Natural killer cell (primary cell): Measurements from ENCODE around the gene SCML2. TPM values are rescaled to one million over a fixed set of nuclear protein-coding genes. Genes with fewer than 3 reads are reported as not detected.

Source experiments
- ATAC-seq, 3 donors: fragments of 150-1000 bp in 2 of 3; fragments of 200-7000 bp in 1 of 3; cut with Tn5 transposase; 1 replicate in 1 of 3; 2 replicates in 2 of 3; pipeline ENCODE4 v1.10.0; 2021; ENCODE audit warnings: mild to moderate bottlenecking in 2 of 3, moderate library complexity in 2 of 3
- DNase-seq, 2 donors: peaks; one replicate each; pipeline versions ENCODE4 v3.0.0 to v3.0.0-alpha.2; 2013 to 2021; ENCODE audit warnings: mixed read lengths in 1 of 2
- H3K27ac ChIP-seq: one replicate; pipeline ENCODE4 v1.5.1; 2013; ENCODE audit warnings: mild to moderate bottlenecking, low read length
- H3K27me3 ChIP-seq: one replicate; pipeline ENCODE4 v1.6.1; 2013; ENCODE audit warnings: low read length; ENCODE audit not compliant: control insufficient read depth, insufficient read depth
- H3K36me3 ChIP-seq: one replicate; pipeline ENCODE4 v1.6.1; 2013; ENCODE audit warnings: low read length; ENCODE audit not compliant: control insufficient read depth, insufficient read depth
- H3K4me1 ChIP-seq: one replicate; pipeline ENCODE4 v1.6.1; 2013; ENCODE audit warnings: low read length; ENCODE audit not compliant: control insufficient read depth, insufficient read depth
- H3K4me3 ChIP-seq: one replicate; pipeline ENCODE4 v1.5.1; 2013; ENCODE audit warnings: low read length
- H3K9me3 ChIP-seq: one replicate; pipeline ENCODE4 v1.6.1; 2013; ENCODE audit warnings: low read length; ENCODE audit not compliant: control insufficient read depth, insufficient read depth
- H3K27ac Mint-ChIP-seq, 2 donors: one replicate each; pipeline ENCODE4 v1.8.0; 2022; ENCODE audit warnings: mild to moderate bottlenecking in 2 of 2, mixed read lengths in 2 of 2, moderate library complexity in 1 of 2
- H3K27me3 Mint-ChIP-seq, 2 donors: one replicate each; pipeline ENCODE4 v1.8.0; 2022; ENCODE audit warnings: low read depth in 2 of 2, mixed read lengths in 2 of 2
- H3K36me3 Mint-ChIP-seq: one replicate; pipeline ENCODE4 v1.8.0; 2022; ENCODE audit warnings: mixed read lengths
- H3K4me1 Mint-ChIP-seq, 2 donors: one replicate each; pipeline ENCODE4 v1.8.0; 2022; ENCODE audit warnings: mixed read lengths in 2 of 2
- H3K4me3 Mint-ChIP-seq: one replicate; pipeline ENCODE4 v1.8.0; 2022; ENCODE audit warnings: mild to moderate bottlenecking, moderate library complexity, mixed read lengths
- H3K9me3 Mint-ChIP-seq, 2 donors: one replicate each; pipeline ENCODE4 v1.8.0; 2022; ENCODE audit warnings: mixed read lengths in 2 of 2
- CTCF ChIP-seq: fragments of 200-600 bp; IDR thresholded peaks from one replicate; pipeline ENCODE4 v1.8.0; 2022; ENCODE audit warnings: antibody characterized with exemption
- WGBS: methylation state at CpG from one replicate; pipeline ENCODE4 v1.1.7; 2013; ENCODE audit warnings: missing lambda C conversion rate; ENCODE audit not compliant: insufficient coverage; 5-methylcytosine and 5-hydroxymethylcytosine counted together
- intact Hi-C: fragments of 100-400 bp; cut with micrococcal nuclease; formaldehyde crosslinking; loops from one replicate; pipeline ENCODE4 v1.14.2; 2022
- total RNA-seq, 4 donors: library from RNA; stranded (reverse); fragments of 120-200 nt in 1 of 4; gene quantifications; one replicate each; pipeline versions ENCODE4 v1.2.3 to v1.2.4, GENCODE V29; 2013 to 2022

SCML2 gene
- total RNA-seq, 3 donors from 2014 or later (not counting 1 experiment from before 2014, with no cell fraction given) = 0.21 to 0.50 (median 0.41) TPM

GRCh38 chrX:18203631-18204030 lies 150.9 kb downstream of the SCML2 start:
- H3K27ac ChIP-seq = no peak overlapping the region
- H3K27me3 Mint-ChIP-seq = peaks cover 0 to 7% of the 10 kb centered on the region in 2 donors
- WGBS = 97% methylated on average over 3 of the region's 5 CpGs
- no peaks in the 10 kb centered on the region for H3K36me3 Mint-ChIP-seq
- no peaks in the 10 kb centered on the region for H3K4me1 Mint-ChIP-seq
- intact Hi-C loops = no loop called here
- ATAC-seq (no peak), DNase-seq (no peak)
- no peak overlapping the region for H3K4me3 ChIP-seq
- no peaks in the 10 kb centered on the region for H3K4me1 ChIP-seq
- H3K4me3 Mint-ChIP-seq = no peak overlapping the region
- H3K27me3 ChIP-seq = no peaks in the 10 kb centered on the region
- no peak for TF ChIP-seq CTCF
- peaks cover 0 to 3% of the 10 kb centered on the region in 2 donors for H3K9me3 Mint-ChIP-seq
- H3K36me3 ChIP-seq = no peaks in the 10 kb centered on the region
- no peaks in the 10 kb centered on the region for H3K9me3 ChIP-seq
- no peak overlapping the region for H3K27ac Mint-ChIP-seq

- no peak overlapping the region for H3K4me3 ChIP-seq
- DNase-seq = no peak
- Mint-ChIP-seq H3K4me3 (no peak overlapping the region), H3K36me3 (no peaks in the 10 kb centered on the region), H3K9me3 (peaks cover 0 to 3% of the 10 kb centered on the region in 2 donors), H3K27me3 (peaks cover 0 to 2% of the 10 kb centered on the region in 2 donors), H3K4me1 (no peaks in the 10 kb centered on the region), H3K27ac (no peak overlapping the region)
- H3K9me3 ChIP-seq = no peaks in the 10 kb centered on the region
- H3K27me3 ChIP-seq = no peaks in the 10 kb centered on the region
- WGBS = no CpG with 5 or more reads among the region's 1 CpG
- TF ChIP-seq CTCF = no peak
- no peak for ATAC-seq
- H3K36me3 ChIP-seq = no peaks in the 10 kb centered on the region
- no peak overlapping the region for H3K27ac ChIP-seq
- intact Hi-C loops = no loop called here
- H3K4me1 ChIP-seq = no peaks in the 10 kb centered on the region
Measured at GRCh38 chrX:18194688-18195087, 159.8 kb downstream of the SCML2 start.

Other genes starting within 250 kb of the SCML2 start
- gene BEND2, start 133.8 kb downstream of the SCML2 start, total RNA-seq = 1 to 10 TPM in 1 of 3 donors, under 1 TPM in 2; 0.16 to 1.3 (median 0.48) TPM
- 1 to 10 TPM; 3.4 to 4.3 (median 3.5) TPM for gene CDKL5, start 70.9 kb upstream of the SCML2 start, total RNA-seq